CD4-positive, alpha-beta T cell treated with Interleukin-17A for 4 hours (primary cell): Measurements from ENCODE around the gene PALS1.

Experiments
- DNase-seq: peaks from one replicate; pipeline ENCODE4 v3.0.0-alpha.2; 2020; ENCODE audit warnings: mixed read lengths

Gene PALS1

GRCh38 chr14:67241411-67242167, at the start of gene PALS1:
PALS1 (plus strand) TSS chr14:67241435; CDS start chr14:67279171, 37,736 bp downstream.
- peak; percentile 52 for DNase-seq

GRCh38 chr14:67191768-67192290, 49.4 kb upstream of the PALS1 start:
- no peak for DNase-seq

- DNase-seq: no peak
These were observed 48.9 kb upstream of the PALS1 start for GRCh38 chr14:67192366-67192765.

GRCh38 chr14:67195279-67195678, 46.0 kb upstream of the PALS1 start:
- DNase-seq: no peak

- no peak for DNase-seq
These were observed 42.2 kb upstream of the PALS1 start for GRCh38 chr14:67199016-67199415.

- no peak for DNase-seq
These were observed 33.4 kb upstream of the PALS1 start for GRCh38 chr14:67207810-67208209.

GRCh38 chr14:67218126-67218525, 23.1 kb upstream of the PALS1 start:
- no peak for DNase-seq

GRCh38 chr14:67221248-67221981, 19.8 kb upstream of the PALS1 start:
- DNase-seq: no peak

- DNase-seq: no peak
These were observed 19.3 kb upstream of the PALS1 start for GRCh38 chr14:67221982-67222328.

GRCh38 chr14:67225523-67225922, 15.7 kb upstream of the PALS1 start:
- DNase-seq: no peak

GRCh38 chr14:67228325-67228984, 12.8 kb upstream of the PALS1 start:
- DNase-seq: no peak

- DNase-seq: no peak
These were observed 9.2 kb upstream of the PALS1 start for GRCh38 chr14:67232066-67232465.

GRCh38 chr14:67232621-67233020, 8.6 kb upstream of the PALS1 start:
- DNase-seq: no peak

- DNase-seq: no peak
These were observed 3.6 kb upstream of the PALS1 start for GRCh38 chr14:67237591-67237990.

- DNase-seq: no peak
These were observed 1.7 kb upstream of the PALS1 start for GRCh38 chr14:67239582-67239981.

- DNase-seq: peak; percentile 35
These were observed 885 bp upstream of the PALS1 start for GRCh38 chr14:67240168-67240932.

GRCh38 chr14:67240978-67241410, 241 bp upstream of the PALS1 start:
- peak; percentile 93 for DNase-seq

GRCh38 chr14:67242168-67242420, 859 bp downstream of the PALS1 start:
- no peak for DNase-seq

- DNase-seq: no peak
These were observed 3.9 kb downstream of the PALS1 start for GRCh38 chr14:67245104-67245503.

GRCh38 chr14:67251573-67252226, 10.5 kb downstream of the PALS1 start:
- DNase-seq: no peak

- no peak for DNase-seq
These were observed 11.9 kb downstream of the PALS1 start for GRCh38 chr14:67253076-67253635.

GRCh38 chr14:67257906-67258305, 16.7 kb downstream of the PALS1 start:
- DNase-seq: no peak
